ENCODE data around the gene CLDN10. TPM values are rescaled to one million over a fixed set of nuclear protein-coding genes. Genes with fewer than 3 reads are reported as not detected.

CLDN10 gene
- total and polyA plus RNA-seq, 2 of the 8 experiments (the other 6 are each of a cell fraction or from before 2014, with no cell fraction given): 41.2 to 43.6 TPM

DNA sequence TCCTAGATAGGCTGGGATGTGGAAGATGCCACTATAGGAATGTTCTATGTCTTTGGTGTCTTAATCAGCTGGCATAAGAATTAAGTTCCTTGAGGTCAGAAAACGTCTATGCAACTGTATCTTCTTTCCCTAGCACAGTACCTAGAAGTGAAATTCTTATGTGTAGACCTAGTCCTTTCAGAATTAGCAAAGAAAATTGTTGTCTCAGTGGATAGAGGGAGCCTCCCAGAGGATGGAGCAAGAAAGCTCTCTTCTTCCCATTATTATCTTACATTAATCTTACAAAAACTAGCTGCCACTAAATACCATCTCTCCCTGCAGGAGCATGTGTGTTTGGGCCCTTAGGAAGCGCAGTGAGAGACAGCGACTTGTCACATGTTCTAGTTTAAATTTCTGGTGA, 11.6 kb downstream of the CLDN10 start:
- no peak overlapping the region for H2BK15ac ChIP-seq (ENCODE audit: low read length)
- CTCF ChIA-PET (ENCODE audit: partially characterized antibody): interaction anchor here (0.6 to 2.6 kb wide), 21 partner anchors 8 to 375 kb away, joined by 3 to 9 read pairs (median 5); partner anchors contain the start of gene CLDN10
- TF ChIP-seq CTBP2 (IDR thresholded peaks at IDR 0.05; ENCODE audit: borderline replicate concordance, insufficient read depth, insufficient read length, low read length): no peak
- peak; percentile 42 to 44 for TF ChIP-seq RAD21 (IDR thresholded peaks at IDR 0.05 in 1 of 2, conservative IDR thresholded peaks at IDR 0.05 in 1 of 2; ENCODE audit: low read depth in 2 of 2, low read length in 2 of 2)
- TF ChIP-seq, protein P1, sequence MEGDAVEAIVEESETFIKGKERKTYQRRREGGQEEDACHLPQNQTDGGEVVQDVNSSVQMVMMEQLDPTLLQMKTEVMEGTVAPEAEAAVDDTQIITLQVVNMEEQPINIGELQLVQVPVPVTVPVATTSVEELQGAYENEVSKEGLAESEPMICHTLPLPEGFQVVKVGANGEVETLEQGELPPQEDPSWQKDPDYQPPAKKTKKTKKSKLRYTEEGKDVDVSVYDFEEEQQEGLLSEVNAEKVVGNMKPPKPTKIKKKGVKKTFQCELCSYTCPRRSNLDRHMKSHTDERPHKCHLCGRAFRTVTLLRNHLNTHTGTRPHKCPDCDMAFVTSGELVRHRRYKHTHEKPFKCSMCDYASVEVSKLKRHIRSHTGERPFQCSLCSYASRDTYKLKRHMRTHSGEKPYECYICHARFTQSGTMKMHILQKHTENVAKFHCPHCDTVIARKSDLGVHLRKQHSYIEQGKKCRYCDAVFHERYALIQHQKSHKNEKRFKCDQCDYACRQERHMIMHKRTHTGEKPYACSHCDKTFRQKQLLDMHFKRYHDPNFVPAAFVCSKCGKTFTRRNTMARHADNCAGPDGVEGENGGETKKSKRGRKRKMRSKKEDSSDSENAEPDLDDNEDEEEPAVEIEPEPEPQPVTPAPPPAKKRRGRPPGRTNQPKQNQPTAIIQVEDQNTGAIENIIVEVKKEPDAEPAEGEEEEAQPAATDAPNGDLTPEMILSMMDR (IDR thresholded peaks at IDR 0.05; ENCODE audit: control extremely low read depth in 1 of 3, insufficient read depth in 1 of 3, low read depth in 1 of 3, low read length in 3 of 3): peak in 2 of 3 experiments; percentile 4 to 8; a peak in 2 of 4 replicates
- TF ChIP-seq CHD1 (IDR thresholded peaks at IDR 0.05; ENCODE audit: low read depth, low read length): no peak

More for the DNA sequence above, 11.6 kb downstream of the CLDN10 start:
- Histone ChIP-seq H4K5ac (ENCODE audit: insufficient read length, low read depth, low read length) (no peak overlapping the region), H3K4ac (replicated peaks; ENCODE audit: insufficient read length, low read depth, low read length) (no peak overlapping the region), H3K4me2 (ENCODE audit: insufficient read depth in 1 of 2, low read depth in 2 of 2, low read length in 2 of 2) (no peak overlapping the region), H2AFZ (ENCODE audit: low read length) (no peak overlapping the region), H3K9ac (replicated peaks in 1 of 4; ENCODE audit: extremely low read depth in 1 of 4, low read depth in 3 of 4, low read length in 3 of 4) (no peak overlapping the region), H3K4me1 (replicated peaks in 1 of 4; ENCODE audit: control insufficient read depth in 3 of 4, insufficient read depth in 4 of 4, low read length in 3 of 4) (no peaks in the 10 kb centered on the region), H3K79me2 (ENCODE audit: control insufficient read depth in 1 of 2, insufficient read depth in 2 of 2, low read length in 2 of 2) (no peaks in the 10 kb centered on the region), H3K14ac (ENCODE audit: insufficient read length) (no peak overlapping the region), H2BK12ac (ENCODE audit: low read depth, low read length) (no peak overlapping the region), H2BK20ac (ENCODE audit: low read length) (no peak overlapping the region), H3K27me3 (replicated peaks in 1 of 4; ENCODE audit: control insufficient read depth in 3 of 4, extremely low read depth in 1 of 4, insufficient read depth in 3 of 4, low read length in 3 of 4) (no peaks in the 10 kb centered on the region), H3K18ac (ENCODE audit: extremely low read depth, low read length) (no peak overlapping the region), H2AK5ac (ENCODE audit: low read depth, low read length) (no peak overlapping the region), H4K20me1 (replicated peaks in 1 of 2; ENCODE audit: control insufficient read depth in 1 of 2, insufficient read depth in 2 of 2, low read length in 2 of 2) (peaks cover 0 to 2% of the 10 kb centered on the region in 2 experiments), H3K4me3 (ENCODE audit: extremely low read depth in 1 of 4, insufficient read depth in 2 of 4, low read depth in 3 of 4, low read length in 4 of 4) (no peak overlapping the region), H4K8ac (ENCODE audit: extremely low read depth, insufficient read depth, low read length) (no peak overlapping the region), H3K36me3 (ENCODE audit: control insufficient read depth in 2 of 4, insufficient read depth in 4 of 4, low read length in 3 of 4) (peaks cover 0 to 3% (median 0%) of the 10 kb centered on the region in 4 experiments; a peak in 3 of 8 replicates), H2BK5ac (ENCODE audit: low read depth, low read length) (no peak overlapping the region), H3K79me1 (ENCODE audit: low read depth, low read length) (no peaks in the 10 kb centered on the region; the same call in 1 of the 2 replicates), H4K91ac (replicated peaks; ENCODE audit: insufficient read length, low read length) (no peak overlapping the region), H3K23me2 (ENCODE audit: low read depth, low read length) (no peaks in the 10 kb centered on the region), H3K27ac (ENCODE audit: low read depth, low read length) (no peak overlapping the region), H3K56ac (replicated peaks; ENCODE audit: insufficient read length, low read depth, low read length) (no peak overlapping the region), H3K9me3 (ENCODE audit: insufficient read depth in 2 of 2, low read depth in 1 of 2, low read length in 1 of 2) (no peaks in the 10 kb centered on the region), H2BK120ac (replicated peaks; ENCODE audit: low read depth, low read length) (no peak overlapping the region), H3K23ac (ENCODE audit: insufficient read length) (no peak overlapping the region)
- DNase-seq (ENCODE audit: low read depth in 1 of 2, low spot score in 2 of 2): no peak
- no peak for FAIRE-seq
- POLR2A ChIA-PET (ENCODE audit: partially characterized antibody): interaction anchor here (3.1 kb wide), 1 partner anchor 11 kb away, joined by 6 read pairs; no protein-coding TSS in a partner anchor
- 75% methylated on average over 3 of the region's 3 CpGs; no CpG with 5 or more reads in 1 of the 2 experiments for WGBS, 2 experiments (ENCODE audit: extremely low coverage in 1 of 2, insufficient coverage in 1 of 2, insufficient read length in 1 of 2, insufficient replicate concordance in 2 of 2, low coverage in 1 of 2, low lambda C conversion rate in 2 of 2, missing lambda C conversion rate in 1 of 2)
